Left ventricle myocardium inferior (tissue), 1 donor: ENCODE results near the gene GNG13. TPM values are rescaled to one million over a fixed set of nuclear protein-coding genes. Genes with fewer than 3 reads are reported as not detected.
"Not testable (repeated sequence)": the region's sequence is repeated elsewhere in the genome, so short reads cannot be mapped to it uniquely, and the experiment has no call there.

Source experiments
- DNase-seq: peaks from one replicate; pipeline ENCODE4 v3.0.0-alpha.2; 2020
- H3K27ac ChIP-seq: fragments of 200-600 bp; replicated peaks from 2 replicates; pipeline ENCODE4 v1.8.0; 2021
- H3K27me3 ChIP-seq: fragments of 200-600 bp; 2 replicates; pipeline ENCODE4 v1.8.0; 2021; ENCODE audit warnings: low read depth
- H3K36me3 ChIP-seq: fragments of 200-600 bp; 2 replicates; pipeline ENCODE4 v1.8.0; 2021
- H3K4me1 ChIP-seq: fragments of 200-600 bp; 2 replicates; pipeline ENCODE4 v1.8.0; 2021
- H3K4me3 ChIP-seq: fragments of 200-600 bp; 2 replicates; pipeline ENCODE4 v1.8.0; 2021; ENCODE audit warnings: mild to moderate bottlenecking, moderate library complexity
- H3K9me3 ChIP-seq: fragments of 200-600 bp; replicated peaks from 2 replicates; pipeline ENCODE4 v1.8.0; 2021
- intact Hi-C: fragments of 100-400 bp; cut with micrococcal nuclease; formaldehyde crosslinking; loops from one replicate; pipeline ENCODE4 v1.11.0; 2022
- total RNA-seq: library from RNA; stranded (reverse); fragmentation: NEBNext Ultra II Directional; extraction: Animal tissue kit (Norgen Biotek cat#: 25700); gene quantifications from one replicate; pipeline ENCODE4 v1.2.1, GENCODE V29; 2021
- TF ChIP-seq, protein P1 (sequence below): fragments of 200-600 bp; IDR thresholded peaks from 2 replicates; pipeline ENCODE4 v1.8.0; 2021; ENCODE audit warnings: antibody characterized with exemption, mild to moderate bottlenecking, borderline replicate concordance
- donor health status: DM: no; HTN: yes; CAD: no; lungs with severe emphysema.

Gene GNG13
- total RNA-seq, 1 donor from 2014 or later: not detected

GRCh38 chr16:759110-759910, 41.2 kb downstream of the GNG13 start:
- no peaks in the 10 kb centered on the region for H3K36me3 ChIP-seq
- H3K27ac ChIP-seq: no peak overlapping the region
- H3K4me3 ChIP-seq: no peak overlapping the region
- H3K9me3 ChIP-seq: no peaks in the 10 kb centered on the region
- no peaks in the 10 kb centered on the region for H3K4me1 ChIP-seq
- DNase-seq: no peak
- intact Hi-C loops: no loop called here
- H3K27me3 ChIP-seq: peaks cover 46% of the 10 kb centered on the region
- TF ChIP-seq, protein P1, sequence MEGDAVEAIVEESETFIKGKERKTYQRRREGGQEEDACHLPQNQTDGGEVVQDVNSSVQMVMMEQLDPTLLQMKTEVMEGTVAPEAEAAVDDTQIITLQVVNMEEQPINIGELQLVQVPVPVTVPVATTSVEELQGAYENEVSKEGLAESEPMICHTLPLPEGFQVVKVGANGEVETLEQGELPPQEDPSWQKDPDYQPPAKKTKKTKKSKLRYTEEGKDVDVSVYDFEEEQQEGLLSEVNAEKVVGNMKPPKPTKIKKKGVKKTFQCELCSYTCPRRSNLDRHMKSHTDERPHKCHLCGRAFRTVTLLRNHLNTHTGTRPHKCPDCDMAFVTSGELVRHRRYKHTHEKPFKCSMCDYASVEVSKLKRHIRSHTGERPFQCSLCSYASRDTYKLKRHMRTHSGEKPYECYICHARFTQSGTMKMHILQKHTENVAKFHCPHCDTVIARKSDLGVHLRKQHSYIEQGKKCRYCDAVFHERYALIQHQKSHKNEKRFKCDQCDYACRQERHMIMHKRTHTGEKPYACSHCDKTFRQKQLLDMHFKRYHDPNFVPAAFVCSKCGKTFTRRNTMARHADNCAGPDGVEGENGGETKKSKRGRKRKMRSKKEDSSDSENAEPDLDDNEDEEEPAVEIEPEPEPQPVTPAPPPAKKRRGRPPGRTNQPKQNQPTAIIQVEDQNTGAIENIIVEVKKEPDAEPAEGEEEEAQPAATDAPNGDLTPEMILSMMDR: no peak

- no peaks in the 10 kb centered on the region for H3K4me1 ChIP-seq
- no peak for DNase-seq
- intact Hi-C loops: no loop called here
- TF ChIP-seq, protein P1: no peak
- H3K9me3 ChIP-seq: no peaks in the 10 kb centered on the region
- H3K27ac ChIP-seq: no peak overlapping the region
- peaks cover 44% of the 10 kb centered on the region for H3K27me3 ChIP-seq
- no peak overlapping the region for H3K4me3 ChIP-seq
- no peaks in the 10 kb centered on the region for H3K36me3 ChIP-seq
These were observed 44.1 kb downstream of the GNG13 start for GRCh38 chr16:756428-756827.

GRCh38 chr16:754656-755055, 45.9 kb downstream of the GNG13 start:
- intact Hi-C loops: no loop called here
- Histone ChIP-seq H3K4me3 (no peak overlapping the region), H3K27me3 (peaks cover 34% of the 10 kb centered on the region), H3K9me3 (no peaks in the 10 kb centered on the region), H3K36me3 (no peaks in the 10 kb centered on the region), H3K27ac (no peak overlapping the region), H3K4me1 (no peaks in the 10 kb centered on the region)
- no peak for DNase-seq
- TF ChIP-seq, protein P1: no peak

- H3K27ac ChIP-seq, H3K4me3 ChIP-seq, intact Hi-C loops, DNase-seq, H3K9me3 ChIP-seq, H3K4me1 ChIP-seq, H3K36me3 ChIP-seq: not testable (repeated sequence)
- H3K27me3 ChIP-seq: peaks cover 34% of the 10 kb centered on the region
These were observed 46.4 kb downstream of the GNG13 start for GRCh38 chr16:754121-754607.

- Histone ChIP-seq H3K4me3 (no peak overlapping the region), H3K27me3 (peaks cover 34% of the 10 kb centered on the region), H3K9me3 (no peaks in the 10 kb centered on the region), H3K36me3 (no peaks in the 10 kb centered on the region), H3K4me1 (no peaks in the 10 kb centered on the region), H3K27ac (no peak overlapping the region)
- DNase-seq: no peak
- TF ChIP-seq, protein P1: no peak
- intact Hi-C loops: no loop called here
These were observed 48.6 kb downstream of the GNG13 start for GRCh38 chr16:752007-752312.

DNA sequence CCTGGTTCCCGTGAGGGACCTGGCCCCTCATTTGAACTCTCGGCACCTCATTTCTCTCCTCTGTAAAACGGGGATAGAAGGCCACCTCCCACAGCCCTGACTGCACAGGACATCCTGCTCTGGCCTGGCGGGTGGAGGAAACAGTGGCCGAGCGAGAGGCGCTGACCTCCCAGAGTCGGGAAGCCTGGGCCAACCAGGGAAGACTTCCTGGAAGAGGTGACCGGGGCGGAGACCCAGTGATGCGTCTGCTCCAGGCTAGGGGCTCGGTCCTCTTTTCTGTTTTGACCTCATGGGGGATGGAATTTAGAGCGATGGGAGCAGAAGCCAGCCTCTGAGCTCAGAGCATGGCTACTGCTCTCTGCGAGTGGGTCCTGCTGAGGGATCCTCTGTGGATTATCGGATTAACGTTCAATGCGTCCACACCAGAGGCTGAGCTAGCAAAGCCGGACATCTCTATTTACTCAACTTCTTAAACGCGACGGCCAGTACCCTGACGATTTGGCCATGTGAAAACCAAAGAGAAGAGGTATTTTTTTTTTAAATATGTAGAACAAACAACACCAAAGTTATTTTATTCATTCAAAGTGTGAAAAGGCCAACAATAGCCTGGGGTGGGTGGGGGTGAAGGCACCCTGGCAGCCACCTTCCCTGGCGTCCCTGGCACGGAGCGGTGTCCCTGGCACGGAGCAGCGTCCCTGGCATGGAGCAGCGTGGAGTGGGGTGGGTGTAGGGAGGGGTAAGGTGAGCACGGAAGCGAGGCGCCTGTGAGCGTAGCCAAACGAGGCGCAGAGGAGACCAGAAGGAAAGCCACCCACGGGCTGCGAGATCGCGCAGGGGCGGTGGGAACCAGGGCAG, 49.2 kb downstream of the GNG13 start:
- Histone ChIP-seq H3K27ac (no peak overlapping the region), H3K27me3 (peaks cover 34% of the 10 kb centered on the region), H3K36me3 (no peaks in the 10 kb centered on the region), H3K4me3 (no peak overlapping the region), H3K4me1 (no peaks in the 10 kb centered on the region), H3K9me3 (no peaks in the 10 kb centered on the region)
- intact Hi-C loops: no loop called here
- no peak for DNase-seq
- TF ChIP-seq, protein P1: no peak
